Upper lobe of left lung (tissue), 6 donors: ENCODE results near the gene C5orf58. TPM values are rescaled to one million over a fixed set of nuclear protein-coding genes. Genes with fewer than 3 reads are reported as not detected.

Experiments
- ATAC-seq, 2 donors: fragments of 200-7000 bp; cut with Tn5 transposase; one replicate each; pipeline ENCODE4 v1.9.1; 2022; ENCODE audit warnings: mild to moderate bottlenecking in 2 of 2, moderate library complexity in 2 of 2; ENCODE audit not compliant: low FRiP score in 2 of 2
- DNase-seq, 2 donors: peaks; one replicate each; pipeline ENCODE4 v3.0.0-alpha.2; 2019 to 2020
- H3K27ac ChIP-seq, 4 donors: fragments of 200-600 bp; sonication (generic); one replicate each; pipeline ENCODE4 v1.5.1; 2016 to 2019
- H3K27me3 ChIP-seq, 4 donors: fragments of 200-600 bp; sonication (generic); one replicate each; pipeline ENCODE4 v1.5.1; 2017 to 2019
- H3K36me3 ChIP-seq, 4 donors: fragments of 200-600 bp; sonication (generic); one replicate each; pipeline ENCODE4 v1.5.1; 2016 to 2019
- H3K4me1 ChIP-seq, 4 donors: fragments of 200-600 bp; sonication (generic); one replicate each; pipeline ENCODE4 v1.5.1; 2018 to 2019
- H3K4me3 ChIP-seq, 4 donors: fragments of 200-600 bp; sonication (generic); one replicate each; pipeline ENCODE4 v1.5.1; 2017 to 2019; ENCODE audit warnings: mild to moderate bottlenecking in 2 of 4, moderate library complexity in 1 of 4
- H3K9me3 ChIP-seq, 4 donors: fragments of 200-600 bp; sonication (generic); one replicate each; pipeline ENCODE4 v1.5.1; 2018 to 2019
- EP300 ChIP-seq, 4 donors: sonication (generic); formaldehyde crosslinking; IDR thresholded peaks; one replicate each; pipeline ENCODE4 v1.5.1; 2017; ENCODE audit warnings: antibody characterized with exemption in 4 of 4, control low read depth in 2 of 4
- POLR2A ChIP-seq, 4 donors: fragments of 450-650 bp; IDR thresholded peaks; one replicate each; pipeline ENCODE4 v1.5.1; 2016 to 2017; ENCODE audit warnings: antibody characterized with exemption in 4 of 4, mild to moderate bottlenecking in 2 of 4
- POLR2AphosphoS5 ChIP-seq, 2 donors: sonication (generic); formaldehyde crosslinking; IDR thresholded peaks; one replicate each; pipeline ENCODE4 v1.5.1; 2017; ENCODE audit warnings: antibody characterized with exemption in 2 of 2
- WGBS, 2 donors: methylation state at CpG; one replicate each; pipeline ENCODE4 v1.1.5; 2017 to 2018; 5-methylcytosine and 5-hydroxymethylcytosine counted together
- total RNA-seq, 6 donors: library from RNA; depleted of rRNA in 4 of 6; stranded (reverse); fragments of >200 nt in 4 of 6; gene quantifications; one replicate each; pipeline versions ENCODE4 v1.1.0 to v1.2.1, GENCODE V29; 2016 to 2021
- TF ChIP-seq, protein P1 (sequence below), 6 experiments: fragments of 450-650 bp in 4 of 6; fragments of 200-600 bp in 2 of 6; sonication (generic) in 2 of 6; IDR thresholded peaks; one replicate each; pipeline ENCODE4 v1.5.1; 2016 to 2019; ENCODE audit warnings: antibody characterized with exemption in 6 of 6
- donor health status: DM: no; HTN: no; CAD: no; lungs with moderate emphysema.
- donor health status: DM: no; HTN: yes; CAD: no; lungs with severe emphysema.

The C5orf58 gene
- total RNA-seq, 6 donors from 2014 or later: not detected

DNA sequence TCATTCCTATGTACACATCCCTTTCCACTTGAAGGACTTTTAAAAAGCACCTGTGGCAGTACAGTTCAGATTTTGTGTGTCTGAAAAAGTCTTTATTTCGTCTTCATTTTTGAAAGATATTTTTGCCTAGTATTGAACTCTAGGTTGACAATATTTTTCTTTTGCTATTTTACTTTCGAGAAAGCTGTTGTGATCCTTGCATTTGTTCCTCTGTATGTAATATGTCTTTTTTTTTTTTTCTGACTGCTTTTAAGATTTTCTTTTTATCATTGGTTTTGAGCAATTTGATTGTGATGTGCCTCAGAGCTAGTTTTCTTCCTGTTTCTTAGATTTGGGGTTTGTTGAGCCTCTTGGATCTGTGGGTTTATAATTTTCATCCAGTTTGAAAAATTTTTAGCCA is 51.4 kb downstream of the C5orf58 start:
- WGBS, 2 donors: 75 to 88% methylated on average over 2 of the region's 2 CpGs
- no peak overlapping the region for H3K4me3 ChIP-seq
- H3K4me1 ChIP-seq: peaks cover 29 to 48% (median 35%) of the 10 kb centered on the region in 4 donors
- H3K9me3 ChIP-seq: no peaks in the 10 kb centered on the region
- no peak for TF ChIP-seq POLR2A (IDR thresholded peaks at IDR 0.05)
- TF ChIP-seq EP300 (IDR thresholded peaks at IDR 0.05): no peak
- TF ChIP-seq, protein P1, sequence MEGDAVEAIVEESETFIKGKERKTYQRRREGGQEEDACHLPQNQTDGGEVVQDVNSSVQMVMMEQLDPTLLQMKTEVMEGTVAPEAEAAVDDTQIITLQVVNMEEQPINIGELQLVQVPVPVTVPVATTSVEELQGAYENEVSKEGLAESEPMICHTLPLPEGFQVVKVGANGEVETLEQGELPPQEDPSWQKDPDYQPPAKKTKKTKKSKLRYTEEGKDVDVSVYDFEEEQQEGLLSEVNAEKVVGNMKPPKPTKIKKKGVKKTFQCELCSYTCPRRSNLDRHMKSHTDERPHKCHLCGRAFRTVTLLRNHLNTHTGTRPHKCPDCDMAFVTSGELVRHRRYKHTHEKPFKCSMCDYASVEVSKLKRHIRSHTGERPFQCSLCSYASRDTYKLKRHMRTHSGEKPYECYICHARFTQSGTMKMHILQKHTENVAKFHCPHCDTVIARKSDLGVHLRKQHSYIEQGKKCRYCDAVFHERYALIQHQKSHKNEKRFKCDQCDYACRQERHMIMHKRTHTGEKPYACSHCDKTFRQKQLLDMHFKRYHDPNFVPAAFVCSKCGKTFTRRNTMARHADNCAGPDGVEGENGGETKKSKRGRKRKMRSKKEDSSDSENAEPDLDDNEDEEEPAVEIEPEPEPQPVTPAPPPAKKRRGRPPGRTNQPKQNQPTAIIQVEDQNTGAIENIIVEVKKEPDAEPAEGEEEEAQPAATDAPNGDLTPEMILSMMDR (IDR thresholded peaks at IDR 0.05): no peak
- no peak for TF ChIP-seq POLR2AphosphoS5 (IDR thresholded peaks at IDR 0.05)
- no peak for ATAC-seq
- no peaks in the 10 kb centered on the region for H3K27me3 ChIP-seq
- no peak for DNase-seq
- H3K27ac ChIP-seq: no peak overlapping the region
- H3K36me3 ChIP-seq: peaks cover 0 to 43% (median 4%) of the 10 kb centered on the region in 4 donors

DNA sequence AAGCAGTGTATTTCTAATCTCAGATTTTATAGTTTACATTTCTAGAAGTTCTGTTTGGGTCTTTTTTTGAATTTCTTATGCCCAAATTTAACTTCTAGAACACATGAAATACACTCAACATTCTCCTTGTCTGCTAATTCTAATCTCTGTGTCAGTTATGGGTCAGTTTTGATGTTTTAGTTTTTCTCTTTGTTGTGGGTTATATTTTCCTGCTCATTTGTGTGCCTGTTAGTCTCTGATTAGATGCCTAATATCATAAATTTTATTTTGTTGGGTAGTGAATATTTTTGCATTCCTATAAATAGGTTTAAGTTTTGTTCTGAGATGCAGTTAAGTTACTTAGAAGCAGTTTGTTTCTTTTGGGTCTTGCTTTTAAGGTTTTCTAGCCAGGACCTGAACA is 52.4 kb downstream of the C5orf58 start:
- H3K27ac ChIP-seq: peak overlapping the region in 1 of 4 donors; percentile 7
- ATAC-seq: no peak
- DNase-seq: no peak
- peaks cover 0 to 1% (median 0%) of the 10 kb centered on the region in 4 donors for H3K9me3 ChIP-seq
- peaks cover 29 to 46% (median 34%) of the 10 kb centered on the region in 4 donors for H3K4me1 ChIP-seq
- no peaks in the 10 kb centered on the region for H3K27me3 ChIP-seq
- H3K4me3 ChIP-seq: no peak overlapping the region
- TF ChIP-seq, protein P1 (IDR thresholded peaks at IDR 0.05): no peak
- TF ChIP-seq EP300 (IDR thresholded peaks at IDR 0.05): no peak
- TF ChIP-seq POLR2A (IDR thresholded peaks at IDR 0.05): no peak
- no peak for TF ChIP-seq POLR2AphosphoS5 (IDR thresholded peaks at IDR 0.05)
- H3K36me3 ChIP-seq: peaks cover 0 to 51% (median 4%) of the 10 kb centered on the region in 4 donors

DNA sequence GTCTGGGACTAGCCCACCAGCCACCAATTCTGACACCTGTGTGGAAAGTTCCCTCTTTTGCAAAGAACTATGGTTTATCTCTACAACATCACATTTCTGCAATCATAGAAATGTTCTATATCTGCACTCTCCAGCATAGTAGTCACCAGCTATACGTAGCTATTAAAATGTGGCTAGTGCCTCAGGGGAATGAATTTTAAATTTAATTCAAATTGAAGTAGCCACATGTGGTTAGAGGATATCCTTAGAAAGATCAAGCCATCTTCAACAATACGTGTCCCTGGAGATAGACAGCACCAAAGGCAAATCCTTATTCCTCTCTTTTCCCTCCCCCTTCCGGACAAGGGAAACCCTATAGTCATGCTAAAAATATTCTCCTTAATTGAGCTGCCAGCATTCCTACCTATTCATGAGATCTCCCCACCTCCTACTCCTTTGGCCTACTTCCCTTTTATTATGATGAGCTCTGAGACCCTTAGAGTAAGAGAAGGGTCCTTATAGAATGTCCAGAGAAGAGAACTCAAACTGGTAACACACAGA is 53.7 kb downstream of the C5orf58 start:
- WGBS, 2 donors: 76 to 82% methylated on average over 3 of the region's 3 CpGs
- Histone ChIP-seq H3K27me3 (no peaks in the 10 kb centered on the region), H3K4me1 (peaks cover 31 to 46% (median 34%) of the 10 kb centered on the region in 4 donors), H3K4me3 (no peak overlapping the region), H3K27ac (peak overlapping the region in 1 of 4 donors; percentile 16), H3K9me3 (peaks cover 0 to 3% (median 0%) of the 10 kb centered on the region in 4 donors), H3K36me3 (peaks cover 0 to 57% (median 5%) of the 10 kb centered on the region in 4 donors)
- TF ChIP-seq POLR2A (IDR thresholded peaks at IDR 0.05) (no peak), POLR2AphosphoS5 (IDR thresholded peaks at IDR 0.05) (no peak), EP300 (IDR thresholded peaks at IDR 0.05) (no peak)
- TF ChIP-seq, protein P1 (IDR thresholded peaks at IDR 0.05): no peak
- DNase-seq (no peak), ATAC-seq (no peak)

DNA sequence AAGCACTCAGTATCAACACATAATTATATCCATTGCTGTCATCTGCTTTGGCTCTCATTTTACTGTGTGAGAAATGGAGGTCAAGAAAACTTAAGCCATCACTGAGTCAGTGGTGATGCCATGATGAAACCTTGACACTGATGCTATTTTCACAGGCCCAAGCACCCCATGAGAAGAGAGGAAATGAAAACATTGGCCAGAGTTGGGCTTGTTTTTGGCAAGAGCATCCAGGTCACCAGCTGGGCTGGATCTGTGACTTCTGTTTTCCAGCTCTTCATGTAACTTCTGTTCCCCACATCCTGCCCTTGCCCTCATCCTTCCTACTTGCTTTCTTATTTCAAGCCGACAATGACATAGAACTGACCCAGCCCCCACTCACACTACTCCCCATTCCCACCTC is 54.7 kb downstream of the C5orf58 start:
- no peak for DNase-seq
- peak; percentile 67 to 68 for TF ChIP-seq POLR2AphosphoS5 (IDR thresholded peaks at IDR 0.05)
- TF ChIP-seq, protein P1 (IDR thresholded peaks at IDR 0.05): no peak
- peak in 1 of 4 donors; percentile 47 for TF ChIP-seq EP300 (IDR thresholded peaks at IDR 0.05)
- peak overlapping the region in 3 of 4 donors; percentile 48 to 68 (median 65) for H3K27ac ChIP-seq

DNA sequence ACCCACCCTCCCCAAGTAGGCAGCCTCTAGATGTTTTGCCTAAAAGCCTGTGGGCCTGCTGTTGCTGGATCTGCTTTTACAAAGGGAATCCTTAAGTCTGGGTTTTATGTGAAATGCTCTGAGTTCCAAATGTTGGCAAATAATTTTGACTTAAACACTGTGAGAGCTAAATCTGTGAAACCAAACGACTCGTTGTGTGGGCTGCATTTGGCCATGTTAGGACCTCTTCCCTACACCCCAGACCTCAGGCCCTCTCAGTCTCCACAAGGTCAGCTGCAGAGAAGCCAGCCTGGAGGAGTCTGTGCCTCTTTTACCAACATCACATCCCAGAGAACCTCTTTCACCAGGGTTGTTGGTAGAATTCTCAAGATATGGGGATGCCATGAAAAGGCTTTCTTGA is 55.4 kb downstream of the C5orf58 start:
- Histone ChIP-seq H3K36me3 (peaks cover 0 to 64% (median 9%) of the 10 kb centered on the region in 4 donors), H3K4me3 (no peak overlapping the region), H3K9me3 (peaks cover 0 to 3% (median 0%) of the 10 kb centered on the region in 4 donors), H3K27ac (peak overlapping the region; percentile 32 to 68 (median 56)), H3K27me3 (no peaks in the 10 kb centered on the region), H3K4me1 (peaks cover 40 to 55% (median 42%) of the 10 kb centered on the region in 4 donors)
- 58 to 71% methylated on average over 2 of the region's 2 CpGs for WGBS, 2 donors
- TF ChIP-seq POLR2A (IDR thresholded peaks at IDR 0.05) (no peak), POLR2AphosphoS5 (IDR thresholded peaks at IDR 0.05) (no peak), EP300 (IDR thresholded peaks at IDR 0.05) (no peak)
- TF ChIP-seq, protein P1 (IDR thresholded peaks at IDR 0.05): no peak
- no peak for DNase-seq
- ATAC-seq: no peak

More for the DNA sequence above, 54.7 kb downstream of the C5orf58 start:
- Histone ChIP-seq H3K36me3 (peaks cover 0 to 58% (median 7%) of the 10 kb centered on the region in 4 donors), H3K4me1 (peaks cover 35 to 51% (median 38%) of the 10 kb centered on the region in 4 donors), H3K9me3 (peaks cover 0 to 3% (median 0%) of the 10 kb centered on the region in 4 donors), H3K4me3 (no peak overlapping the region), H3K27me3 (no peaks in the 10 kb centered on the region)
- ATAC-seq: peak; percentile 57 to 64
- 24 to 25% methylated on average over 1 of the region's 1 CpG for WGBS, 2 donors
